HCT116 (cell line): Measurements from ENCODE around the gene PCBP1.
"Not testable (repeated sequence)": the region's sequence is repeated elsewhere in the genome, so short reads cannot be mapped to it uniquely, and the experiment has no call there.

Experiments
- CTCF ChIP-seq, 3 experiments: fragments of 200-600 bp in 1 of 3; sonication (generic) in 1 of 3; IDR thresholded peaks in 2 of 3; conservative IDR thresholded peaks in 1 of 3; 2 replicates each; pipeline ENCODE4 v1.5.1; 2012 to 2017; ENCODE audit warnings: low read depth in 2 of 3, low read length in 2 of 3, antibody characterized with exemption in 1 of 3, borderline replicate concordance in 1 of 3, control low read depth in 1 of 3, mild to moderate bottlenecking in 1 of 3, mixed read lengths in 1 of 3, mixed run types in 1 of 3, moderate library complexity in 1 of 3; ENCODE audit not compliant: insufficient read depth in 1 of 3
- EZH2 ChIP-seq: fragments of 200-600 bp; sonication (generic); IDR thresholded peaks from 2 replicates; pipeline ENCODE4 v1.6.1; 2017; ENCODE audit warnings: antibody characterized with exemption, mixed run types

GRCh38 chr2:70131344-70132143 is 44.3 kb downstream of the PCBP1 start:
- not testable (repeated sequence) for TF ChIP-seq CTCF (IDR thresholded peaks at IDR 0.05 in 2 of 3, conservative IDR thresholded peaks at IDR 0.05 in 1 of 3; ENCODE audit: borderline replicate concordance in 1 of 3, insufficient read depth in 1 of 3, low read depth in 2 of 3, low read length in 2 of 3); EZH2
